H9 (cell line): ENCODE measurements around the gene TTYH2. TPM values are rescaled to one million over a fixed set of nuclear protein-coding genes. Genes with fewer than 3 reads are reported as not detected.

ENCODE experiments used
- DNase-seq: peaks from one replicate; pipeline ENCODE4 v3.0.0-alpha.2; 2017
- H2AFZ ChIP-seq: one replicate; pipeline ENCODE4 v1.6.1; 2013; ENCODE audit warnings: mild to moderate bottlenecking, low read length, control low read depth, moderate library complexity
- H2AK5ac ChIP-seq: 2 replicates; pipeline ENCODE4 v1.6.1; 2013; ENCODE audit warnings: low read length, control low read depth, mixed read lengths; ENCODE audit not compliant: insufficient read length
- H2BK120ac ChIP-seq: one replicate; pipeline ENCODE4 v1.6.1; 2013; ENCODE audit warnings: low read depth, mild to moderate bottlenecking, low read length, control low read depth, inconsistent platforms; ENCODE audit not compliant: poor library complexity, severe bottlenecking
- H2BK12ac ChIP-seq: 2 replicates; pipeline ENCODE4 v1.6.1; 2013; ENCODE audit warnings: low read length, control low read depth, mixed read lengths, low read depth; ENCODE audit not compliant: insufficient read length
- H2BK15ac ChIP-seq: 2 replicates; pipeline ENCODE4 v1.6.1; 2013; ENCODE audit warnings: low read depth, low read length, control low read depth
- H2BK20ac ChIP-seq: one replicate; pipeline ENCODE4 v1.6.1; 2013; ENCODE audit warnings: low read depth, mild to moderate bottlenecking, low read length, control low read depth, inconsistent platforms; ENCODE audit not compliant: poor library complexity, severe bottlenecking
- H2BK5ac ChIP-seq: 2 replicates; pipeline ENCODE4 v1.6.1; 2013; ENCODE audit warnings: low read length, control low read depth, mixed read lengths; ENCODE audit not compliant: insufficient read length
- H3K14ac ChIP-seq: 2 replicates; pipeline ENCODE4 v1.6.1; 2013; ENCODE audit warnings: low read length, control low read depth; ENCODE audit not compliant: insufficient read depth
- H3K18ac ChIP-seq: 2 replicates; pipeline ENCODE4 v1.6.1; 2013; ENCODE audit warnings: low read depth, mild to moderate bottlenecking, mixed read lengths, low read length, control low read depth; ENCODE audit not compliant: insufficient read length
- H3K23ac ChIP-seq: 2 replicates; pipeline ENCODE4 v1.6.1; 2013; ENCODE audit warnings: low read length, control low read depth, mixed read lengths, low read depth; ENCODE audit not compliant: insufficient read length
- H3K23me2 ChIP-seq: 2 replicates; pipeline ENCODE4 v1.6.1; 2013; ENCODE audit warnings: low read depth, mild to moderate bottlenecking, mixed read lengths, low read length, control low read depth; ENCODE audit not compliant: insufficient read length, poor library complexity, severe bottlenecking
- H3K27ac ChIP-seq: 2 replicates; pipeline ENCODE4 v1.5.1; 2013; ENCODE audit warnings: low read length, control low read depth, mixed read lengths, low read depth; ENCODE audit not compliant: insufficient read length
- H3K27me3 ChIP-seq: 2 replicates; pipeline ENCODE4 v1.6.1; 2013; ENCODE audit warnings: low read length, control low read depth, inconsistent platforms; ENCODE audit not compliant: insufficient read depth
- H3K4ac ChIP-seq: 2 replicates; pipeline ENCODE4 v1.6.1; 2013; ENCODE audit warnings: low read depth, mild to moderate bottlenecking, control low read depth, inconsistent platforms, low read length, moderate library complexity
- H3K4me1 ChIP-seq: 2 replicates; pipeline ENCODE4 v1.6.1; 2013; ENCODE audit warnings: low read length, control low read depth, inconsistent platforms; ENCODE audit not compliant: insufficient read depth
- H3K4me2 ChIP-seq: 2 replicates; pipeline ENCODE4 v1.6.1; 2013; ENCODE audit warnings: low read length, control low read depth, mixed read lengths; ENCODE audit not compliant: insufficient read length, insufficient read depth
- H3K56ac ChIP-seq: 2 replicates; pipeline ENCODE4 v1.6.1; 2013; ENCODE audit warnings: low read depth, mild to moderate bottlenecking, mixed read lengths, low read length, control low read depth; ENCODE audit not compliant: insufficient read length
- H3K79me1 ChIP-seq: 2 replicates; pipeline ENCODE4 v1.6.1; 2013; ENCODE audit warnings: low read depth, mild to moderate bottlenecking, moderate library complexity, low read length, control low read depth, inconsistent platforms; ENCODE audit not compliant: insufficient read depth, poor library complexity, severe bottlenecking
- H3K79me2 ChIP-seq: 2 replicates; pipeline ENCODE4 v1.6.1; 2013; ENCODE audit warnings: low read length, control low read depth, inconsistent platforms; ENCODE audit not compliant: insufficient read depth
- H3K9ac ChIP-seq: 2 replicates; pipeline ENCODE4 v1.6.1; 2013; ENCODE audit warnings: low read length, control low read depth, mixed read lengths; ENCODE audit not compliant: insufficient read length; ENCODE audit errors: extremely low read depth
- H3K9me3 ChIP-seq: one replicate; pipeline ENCODE4 v1.6.1; 2013; ENCODE audit warnings: low read depth, low read length, inconsistent platforms; ENCODE audit not compliant: control insufficient read depth
- H3T11ph ChIP-seq: one replicate; pipeline ENCODE4 v1.6.1; 2013; ENCODE audit warnings: mild to moderate bottlenecking, low read length, control low read depth, inconsistent platforms
- H4K20me1 ChIP-seq: one replicate; pipeline ENCODE4 v1.6.1; 2013; ENCODE audit not compliant: control insufficient read depth, insufficient read length, insufficient read depth
- H4K5ac ChIP-seq: 2 replicates; pipeline ENCODE4 v1.6.1; 2013; ENCODE audit warnings: low read depth, mild to moderate bottlenecking, mixed read lengths, low read length, control low read depth; ENCODE audit not compliant: insufficient read length
- H4K8ac ChIP-seq: replicated peaks from 2 replicates; pipeline ENCODE4 v1.6.1; 2013; ENCODE audit warnings: low read length, control low read depth, mixed read lengths, low read depth; ENCODE audit not compliant: insufficient read length
- H4K91ac ChIP-seq: 2 replicates; pipeline ENCODE4 v1.6.1; 2013; ENCODE audit warnings: low read depth, mild to moderate bottlenecking, moderate library complexity, mixed read lengths, low read length, control low read depth; ENCODE audit not compliant: insufficient read length
- H3K27ac Mint-ChIP-seq, 3 experiments: 2 replicates in 2 of 3; 3 replicates in 1 of 3; pipeline ENCODE4 v1.8.0; 2020 to 2021; ENCODE audit warnings: mixed read lengths in 3 of 3, mild to moderate bottlenecking in 1 of 3, moderate library complexity in 1 of 3
- H3K27me3 Mint-ChIP-seq: 2 replicates; pipeline ENCODE4 v1.8.0; 2021; ENCODE audit warnings: low read depth, mild to moderate bottlenecking, moderate library complexity, mixed read lengths
- H3K36me3 Mint-ChIP-seq, 3 experiments: 2 replicates in 2 of 3; 3 replicates in 1 of 3; pipeline ENCODE4 v1.8.0; 2020 to 2021; ENCODE audit warnings: low read depth in 3 of 3, mixed read lengths in 3 of 3; ENCODE audit not compliant: insufficient read depth in 1 of 3
- H3K4me1 Mint-ChIP-seq, 2 experiments: 2 replicates each; pipeline ENCODE4 v1.8.0; 2020; ENCODE audit warnings: mixed read lengths in 2 of 2
- H3K4me3 Mint-ChIP-seq, 2 experiments: 2 replicates in 1 of 2; 3 replicates in 1 of 2; pipeline ENCODE4 v1.8.0; 2020 to 2021; ENCODE audit warnings: mild to moderate bottlenecking in 2 of 2, mixed read lengths in 2 of 2, moderate library complexity in 1 of 2
- H3K9me3 Mint-ChIP-seq, 2 experiments: 2 replicates in 1 of 2; 3 replicates in 1 of 2; pipeline ENCODE4 v1.8.0; 2020; ENCODE audit warnings: mild to moderate bottlenecking in 2 of 2, mixed read lengths in 2 of 2, moderate library complexity in 1 of 2
- WGBS: extraction: QIAGEN DNeasy Blood & Tissue Kit; methylation state at CpG from one replicate; pipeline ENCODE4 v1.1.7; 2013; ENCODE audit warnings: missing lambda C conversion rate, low lambda C conversion rate, mixed read lengths; ENCODE audit not compliant: insufficient read length; ENCODE audit errors: extremely low coverage; 5-methylcytosine and 5-hydroxymethylcytosine counted together
- total RNA-seq: library from RNA; stranded (reverse); gene quantifications from 2 replicates; pipeline ENCODE4 v1.2.1, GENCODE V29; 2021
- TF ChIP-seq, protein P1 (sequence below): fragments of 200-600 bp; sonication (generic); conservative IDR thresholded peaks from 3 replicates; pipeline ENCODE4 v1.8.0; 2021; ENCODE audit warnings: antibody characterized with exemption, mild to moderate bottlenecking

Gene TTYH2
- total RNA-seq, 1 experiment from 2014 or later: 1.6 TPM

DNA sequence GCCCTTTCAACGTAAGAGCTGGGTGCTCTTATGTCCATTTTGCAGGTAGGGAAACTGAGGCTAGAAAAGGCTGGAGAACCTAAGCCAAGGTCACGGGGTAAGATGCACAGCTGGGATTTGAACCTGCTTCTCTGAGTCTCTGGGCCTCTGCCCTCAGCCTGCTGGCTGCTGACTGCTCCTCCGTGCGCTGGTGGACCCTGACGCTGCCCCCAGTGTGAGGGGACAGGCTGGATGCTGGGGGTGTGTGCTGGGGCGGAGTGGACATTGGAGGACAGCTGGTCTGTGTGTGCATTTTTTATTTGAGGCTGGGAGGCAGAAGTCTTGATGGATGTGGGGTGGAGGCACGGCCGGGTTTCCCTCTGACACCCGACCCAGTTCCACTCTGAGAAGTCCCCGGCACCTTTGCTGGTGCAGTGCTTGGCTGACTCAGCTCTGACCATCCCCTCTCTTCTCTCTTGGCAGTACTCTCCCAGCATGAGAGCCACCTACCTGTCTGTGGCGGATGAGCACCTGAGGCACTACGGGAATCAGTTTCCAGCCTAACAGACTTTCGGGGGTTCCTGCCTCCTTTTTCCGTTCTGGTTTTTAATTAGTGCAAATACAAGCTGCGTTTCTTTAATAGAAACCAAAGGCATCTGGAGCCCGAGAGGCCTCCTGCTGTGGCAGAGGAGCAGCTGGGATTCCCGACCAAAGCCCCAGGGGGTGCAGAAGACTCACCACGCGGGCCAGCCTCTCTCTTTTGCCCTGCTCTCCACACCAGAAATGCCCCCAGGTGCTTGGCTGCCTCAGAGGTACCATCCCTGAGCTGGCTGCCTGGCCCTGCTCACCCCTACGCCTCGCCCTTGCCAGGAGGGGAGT is 46.5 kb downstream of the TTYH2 start:
- peaks cover 3% of the 10 kb centered on the region for H3K23me2 ChIP-seq
- H3K9ac ChIP-seq: no peak overlapping the region
- no peak overlapping the region for H2BK15ac ChIP-seq
- H4K5ac ChIP-seq: no peak overlapping the region
- H3T11ph ChIP-seq: no peak overlapping the region
- H3K79me1 ChIP-seq: no peaks in the 10 kb centered on the region
- Mint-ChIP-seq H3K27me3 (peaks cover 16% of the 10 kb centered on the region), H3K4me3 (peak overlapping the region; percentile 17 to 32; a peak in 2 of 5 replicates), H3K4me1 (peaks cover 18 to 22% of the 10 kb centered on the region in 2 experiments), H3K9me3 (no peaks in the 10 kb centered on the region), H3K27ac (peak overlapping the region in 2 of 3 experiments; percentile 36 to 44; a peak in 1 of 7 replicates), H3K36me3 (no peaks in the 10 kb centered on the region)
- H3K4me1 ChIP-seq: peaks cover 4% of the 10 kb centered on the region; the same call in 1 of the 2 replicates
- no CpG with 5 or more reads among the region's 21 CpGs for WGBS
- H2BK120ac ChIP-seq: no peak overlapping the region
- H3K23ac ChIP-seq: no peak overlapping the region
- no peaks in the 10 kb centered on the region for H3K79me2 ChIP-seq
- H3K4ac ChIP-seq: no peak overlapping the region
- H3K9me3 ChIP-seq: no peaks in the 10 kb centered on the region
- no peak overlapping the region for H2BK5ac ChIP-seq
- DNase-seq: peak; percentile 63
- H4K20me1 ChIP-seq: no peaks in the 10 kb centered on the region
- no peak overlapping the region for H4K8ac ChIP-seq
- no peak overlapping the region for H2AK5ac ChIP-seq
- H2BK20ac ChIP-seq: no peak overlapping the region
- peak overlapping the region; percentile 82 for H3K14ac ChIP-seq
- no peak overlapping the region for H3K56ac ChIP-seq
- no peak overlapping the region for H3K27ac ChIP-seq
- H4K91ac ChIP-seq: no peak overlapping the region
- peak overlapping the region; percentile 6 for H3K4me2 ChIP-seq
- TF ChIP-seq, protein P1, sequence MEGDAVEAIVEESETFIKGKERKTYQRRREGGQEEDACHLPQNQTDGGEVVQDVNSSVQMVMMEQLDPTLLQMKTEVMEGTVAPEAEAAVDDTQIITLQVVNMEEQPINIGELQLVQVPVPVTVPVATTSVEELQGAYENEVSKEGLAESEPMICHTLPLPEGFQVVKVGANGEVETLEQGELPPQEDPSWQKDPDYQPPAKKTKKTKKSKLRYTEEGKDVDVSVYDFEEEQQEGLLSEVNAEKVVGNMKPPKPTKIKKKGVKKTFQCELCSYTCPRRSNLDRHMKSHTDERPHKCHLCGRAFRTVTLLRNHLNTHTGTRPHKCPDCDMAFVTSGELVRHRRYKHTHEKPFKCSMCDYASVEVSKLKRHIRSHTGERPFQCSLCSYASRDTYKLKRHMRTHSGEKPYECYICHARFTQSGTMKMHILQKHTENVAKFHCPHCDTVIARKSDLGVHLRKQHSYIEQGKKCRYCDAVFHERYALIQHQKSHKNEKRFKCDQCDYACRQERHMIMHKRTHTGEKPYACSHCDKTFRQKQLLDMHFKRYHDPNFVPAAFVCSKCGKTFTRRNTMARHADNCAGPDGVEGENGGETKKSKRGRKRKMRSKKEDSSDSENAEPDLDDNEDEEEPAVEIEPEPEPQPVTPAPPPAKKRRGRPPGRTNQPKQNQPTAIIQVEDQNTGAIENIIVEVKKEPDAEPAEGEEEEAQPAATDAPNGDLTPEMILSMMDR: peak; percentile 39; the same call in 2 of the 3 replicates
- no peak overlapping the region for H2BK12ac ChIP-seq
- H3K18ac ChIP-seq: peak overlapping the region; percentile 7
- no peak overlapping the region for H2AFZ ChIP-seq
- no peaks in the 10 kb centered on the region for H3K27me3 ChIP-seq
